Ishikawa (cell line): ENCODE data around the gene MAGOH.

Experiments used
- EP300 ChIP-seq: IDR thresholded peaks from 2 replicates; pipeline ENCODE4 v1.6.1; 2012; ENCODE audit warnings: borderline replicate concordance
- MAX ChIP-seq: IDR thresholded peaks from 2 replicates; pipeline ENCODE4 v1.6.1; 2012
- RAD21 ChIP-seq: IDR thresholded peaks from 2 replicates; pipeline ENCODE4 v1.6.1; 2012; ENCODE audit warnings: low read depth
- TAF1 ChIP-seq: IDR thresholded peaks from 2 replicates; pipeline ENCODE4 v1.6.1; 2012; ENCODE audit warnings: low read depth, mild to moderate bottlenecking
- TCF12 ChIP-seq: IDR thresholded peaks from 2 replicates; pipeline ENCODE4 v1.6.1; 2012; ENCODE audit warnings: low read depth
- ZBTB7A ChIP-seq: IDR thresholded peaks from 2 replicates; pipeline ENCODE4 v1.6.1; 2012; ENCODE audit warnings: low read depth
- TF ChIP-seq, protein P1 (sequence below): IDR thresholded peaks from 2 replicates; pipeline ENCODE4 v1.6.1; 2012; ENCODE audit warnings: low read depth, mild to moderate bottlenecking

- TF ChIP-seq TCF12 (no peak), MAX (no peak), TAF1 (no peak), RAD21 (no peak), EP300 (no peak), ZBTB7A (no peak)
- TF ChIP-seq, protein P1, sequence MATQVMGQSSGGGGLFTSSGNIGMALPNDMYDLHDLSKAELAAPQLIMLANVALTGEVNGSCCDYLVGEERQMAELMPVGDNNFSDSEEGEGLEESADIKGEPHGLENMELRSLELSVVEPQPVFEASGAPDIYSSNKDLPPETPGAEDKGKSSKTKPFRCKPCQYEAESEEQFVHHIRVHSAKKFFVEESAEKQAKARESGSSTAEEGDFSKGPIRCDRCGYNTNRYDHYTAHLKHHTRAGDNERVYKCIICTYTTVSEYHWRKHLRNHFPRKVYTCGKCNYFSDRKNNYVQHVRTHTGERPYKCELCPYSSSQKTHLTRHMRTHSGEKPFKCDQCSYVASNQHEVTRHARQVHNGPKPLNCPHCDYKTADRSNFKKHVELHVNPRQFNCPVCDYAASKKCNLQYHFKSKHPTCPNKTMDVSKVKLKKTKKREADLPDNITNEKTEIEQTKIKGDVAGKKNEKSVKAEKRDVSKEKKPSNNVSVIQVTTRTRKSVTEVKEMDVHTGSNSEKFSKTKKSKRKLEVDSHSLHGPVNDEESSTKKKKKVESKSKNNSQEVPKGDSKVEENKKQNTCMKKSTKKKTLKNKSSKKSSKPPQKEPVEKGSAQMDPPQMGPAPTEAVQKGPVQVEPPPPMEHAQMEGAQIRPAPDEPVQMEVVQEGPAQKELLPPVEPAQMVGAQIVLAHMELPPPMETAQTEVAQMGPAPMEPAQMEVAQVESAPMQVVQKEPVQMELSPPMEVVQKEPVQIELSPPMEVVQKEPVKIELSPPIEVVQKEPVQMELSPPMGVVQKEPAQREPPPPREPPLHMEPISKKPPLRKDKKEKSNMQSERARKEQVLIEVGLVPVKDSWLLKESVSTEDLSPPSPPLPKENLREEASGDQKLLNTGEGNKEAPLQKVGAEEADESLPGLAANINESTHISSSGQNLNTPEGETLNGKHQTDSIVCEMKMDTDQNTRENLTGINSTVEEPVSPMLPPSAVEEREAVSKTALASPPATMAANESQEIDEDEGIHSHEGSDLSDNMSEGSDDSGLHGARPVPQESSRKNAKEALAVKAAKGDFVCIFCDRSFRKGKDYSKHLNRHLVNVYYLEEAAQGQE = no peak
These were observed 32.6 kb upstream of the MAGOH start for GRCh38 chr1:53270873-53271272.
